Measurements from ENCODE around the gene TKFC.

Gene TKFC

DNA sequence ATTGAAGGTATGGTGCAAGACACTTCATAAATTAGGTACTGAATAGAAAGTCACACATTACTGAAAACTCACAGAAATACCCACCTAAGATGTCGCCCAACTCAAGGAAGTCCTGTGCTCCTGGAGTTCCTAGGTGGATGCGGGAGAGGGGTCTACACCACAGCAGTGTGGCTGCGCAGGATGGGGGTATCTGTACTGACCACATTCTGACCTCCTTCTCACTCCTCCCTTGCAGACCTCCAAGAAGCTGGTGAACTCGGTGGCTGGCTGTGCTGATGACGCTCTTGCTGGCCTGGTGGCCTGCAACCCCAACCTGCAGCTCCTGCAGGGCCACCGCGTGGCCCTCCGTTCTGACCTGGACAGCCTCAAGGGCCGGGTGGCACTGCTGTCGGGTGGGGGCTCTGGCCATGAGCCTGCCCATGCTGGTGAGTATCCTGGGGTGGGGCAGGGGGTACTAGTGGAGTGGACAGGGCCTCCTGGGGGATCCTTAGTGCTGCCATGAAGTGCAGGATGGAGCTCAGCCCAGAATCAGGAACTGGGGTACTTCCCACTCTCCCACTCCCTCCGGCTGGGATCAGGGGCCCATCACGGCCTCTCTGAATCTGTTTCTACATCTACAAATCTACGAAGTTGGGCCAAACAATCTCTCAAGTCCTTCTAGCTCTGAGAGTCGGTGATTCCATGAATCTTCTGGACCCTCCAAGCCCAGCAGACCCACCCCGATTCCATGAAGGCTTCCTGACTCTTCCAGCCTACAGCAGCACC, 4.9 kb downstream of the TKFC start:
- Histone ChIP-seq H3K27me3 (no peaks in the 10 kb centered on the region), H3K9me3 (replicated peaks in 1 of 11) (no peaks in the 10 kb centered on the region), H3K4me1 (peaks cover 44 to 77% (median 57%) of the 10 kb centered on the region in 10 experiments)

GRCh38 chr11:61338783-61339489, 5.9 kb downstream of the TKFC start:
- Histone ChIP-seq H3K9ac (peak overlapping the region in 6 of 11 experiments; percentile 4 to 35 (median 12); a peak in 2 of 22 replicates), H4K20me1 (no peaks in the 10 kb centered on the region), H3K4me2 (no peak overlapping the region), H3K9me3 (replicated peaks in 1 of 11) (no peaks in the 10 kb centered on the region), H3K4me3 (no peak overlapping the region), H3K27me3 (no peaks in the 10 kb centered on the region), H3K27ac (peak overlapping the region in 4 of 11 experiments; percentile 1 to 28 (median 22); a peak in 6 of 22 replicates), H3K36me3 (peaks cover 0 to 28% (median 8%) of the 10 kb centered on the region in 11 experiments; a peak in 8 of 22 replicates), H3K4me1 (peaks cover 38 to 72% (median 50%) of the 10 kb centered on the region in 10 experiments)
- no peak for TF ChIP-seq Cebpa-rat (IDR thresholded peaks at IDR 0.05)

More for the DNA sequence above, 4.9 kb downstream of the TKFC start:
- H3K4me2 ChIP-seq, result no peak overlapping the region; a peak in 1 of 22 replicates
- H4K20me1 ChIP-seq, result no peaks in the 10 kb centered on the region
- peaks cover 0 to 20% (median 5%) of the 10 kb centered on the region in 11 experiments; a peak in 7 of 22 replicates for H3K36me3 ChIP-seq
- TF ChIP-seq Cebpa-rat (IDR thresholded peaks at IDR 0.05), result no peak
- peak overlapping the region in 1 of 11 experiments; percentile 21; a peak in 3 of 22 replicates for H3K9ac ChIP-seq
- no peak overlapping the region for H3K4me3 ChIP-seq
- H3K27ac ChIP-seq, result peak overlapping the region in 6 of 11 experiments; percentile 14 to 28 (median 22); a peak in 7 of 22 replicates

- Histone ChIP-seq H3K27me3 (no peaks in the 10 kb centered on the region), H3K4me3 (no peak overlapping the region), H3K36me3 (peaks cover 0 to 31% (median 8%) of the 10 kb centered on the region in 11 experiments; a peak in 8 of 22 replicates), H3K27ac (no peak overlapping the region), H4K20me1 (no peaks in the 10 kb centered on the region), H3K9me3 (replicated peaks in 1 of 11) (no peaks in the 10 kb centered on the region), H3K4me2 (peak overlapping the region in 1 of 11 experiments; percentile 6; a peak in 1 of 22 replicates), H3K9ac (peak overlapping the region in 1 of 11 experiments; percentile 4; a peak in 1 of 22 replicates), H3K4me1 (peaks cover 32 to 67% (median 45%) of the 10 kb centered on the region in 10 experiments)
- TF ChIP-seq Cebpa-rat (IDR thresholded peaks at IDR 0.05), result no peak
Observed at GRCh38 chr11:61339490-61339878, 6.5 kb downstream of the TKFC start.

GRCh38 chr11:61340979-61341378, 8.0 kb downstream of the TKFC start:
- Histone ChIP-seq H4K20me1 (peaks cover 0 to under 1% (median 0%) of the 10 kb centered on the region in 11 experiments; a peak in 1 of 22 replicates), H3K36me3 (peaks cover 0 to 42% (median 10%) of the 10 kb centered on the region in 11 experiments; a peak in 9 of 22 replicates), H3K4me1 (peaks cover 20 to 63% (median 37%) of the 10 kb centered on the region in 10 experiments), H3K9ac (no peak overlapping the region), H3K4me2 (peak overlapping the region in 3 of 11 experiments; percentile 59 to 63 (median 63); a peak in 3 of 22 replicates), H3K27me3 (no peaks in the 10 kb centered on the region), H3K9me3 (replicated peaks in 1 of 11) (no peaks in the 10 kb centered on the region), H3K27ac (no peak overlapping the region), H3K4me3 (no peak overlapping the region)
- no peak for TF ChIP-seq Cebpa-rat (IDR thresholded peaks at IDR 0.05)

GRCh38 chr11:61341706-61342105, 8.7 kb downstream of the TKFC start:
- H3K4me1 ChIP-seq, result peaks cover 14 to 63% (median 34%) of the 10 kb centered on the region in 10 experiments
- no peak overlapping the region for H3K4me3 ChIP-seq
- H3K9ac ChIP-seq, result peak overlapping the region in 3 of 11 experiments; percentile 15 to 18 (median 16); a peak in 2 of 22 replicates
- no peaks in the 10 kb centered on the region for H3K27me3 ChIP-seq
- H3K4me2 ChIP-seq, result peak overlapping the region in 9 of 11 experiments; percentile 41 to 63 (median 58); a peak in 15 of 22 replicates
- H3K27ac ChIP-seq, result peak overlapping the region in 4 of 11 experiments; percentile 25 to 43 (median 40); a peak in 5 of 22 replicates
- H3K36me3 ChIP-seq, result peaks cover 0 to 49% (median 10%) of the 10 kb centered on the region in 11 experiments; a peak in 9 of 22 replicates
- TF ChIP-seq Cebpa-rat (IDR thresholded peaks at IDR 0.05), result no peak
- peaks cover 0 to 7% (median 0%) of the 10 kb centered on the region in 11 experiments; a peak in 1 of 22 replicates for H4K20me1 ChIP-seq
- no peaks in the 10 kb centered on the region for H3K9me3 ChIP-seq (replicated peaks in 1 of 11)

DNA sequence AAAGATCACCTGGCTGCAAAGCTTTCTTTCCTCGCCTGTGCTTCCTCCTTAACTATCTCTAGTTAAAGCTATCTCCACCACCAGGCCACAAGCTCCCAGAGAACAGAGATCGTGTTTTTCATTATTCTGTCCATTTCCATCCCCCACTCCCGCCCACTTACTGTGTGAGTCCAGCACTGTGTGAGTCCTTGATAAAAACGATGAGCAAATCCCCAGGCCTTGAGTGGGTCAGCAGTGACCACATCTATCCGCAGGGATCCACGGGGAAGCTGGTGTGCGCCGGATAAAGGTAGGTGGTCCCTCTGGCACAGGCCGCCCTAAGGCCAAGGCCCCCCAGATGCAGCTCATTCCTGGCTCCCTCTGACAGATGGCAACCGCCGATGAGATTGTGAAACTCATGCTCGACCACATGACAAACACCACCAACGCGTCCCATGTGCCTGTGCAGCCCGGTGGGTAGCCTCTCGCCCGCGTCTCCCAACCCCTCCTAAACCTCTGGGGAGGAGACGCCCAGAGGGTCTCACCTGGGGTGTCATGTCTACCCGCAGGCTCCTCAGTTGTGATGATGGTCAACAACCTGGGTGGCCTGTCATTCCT, 9.3 kb downstream of the TKFC start:
- TF ChIP-seq Cebpa-rat (IDR thresholded peaks at IDR 0.05), result peak in 3 of 11 experiments; percentile 10 to 44 (median 18); a peak in 1 of 22 replicates
- Histone ChIP-seq H4K20me1 (peaks cover 0 to 7% (median 0%) of the 10 kb centered on the region in 11 experiments; a peak in 1 of 22 replicates), H3K9me3 (replicated peaks in 1 of 11) (no peaks in the 10 kb centered on the region), H3K36me3 (peaks cover 0 to 55% (median 11%) of the 10 kb centered on the region in 11 experiments; a peak in 10 of 22 replicates), H3K4me3 (no peak overlapping the region), H3K27me3 (no peaks in the 10 kb centered on the region), H3K27ac (peak overlapping the region in 6 of 11 experiments; percentile 25 to 43 (median 41); a peak in 8 of 22 replicates), H3K9ac (peak overlapping the region in 5 of 11 experiments; percentile 15 to 27 (median 18); a peak in 4 of 22 replicates), H3K4me2 (peak overlapping the region in 10 of 11 experiments; percentile 15 to 63 (median 54); a peak in 16 of 22 replicates), H3K4me1 (peaks cover 12 to 65% (median 30%) of the 10 kb centered on the region in 10 experiments; a peak in 18 of 20 replicates)

- Histone ChIP-seq H3K27ac (peak overlapping the region in 2 of 11 experiments; percentile 25 to 43; a peak in 2 of 22 replicates), H3K4me3 (no peak overlapping the region), H3K4me1 (peaks cover 7 to 70% (median 33%) of the 10 kb centered on the region in 10 experiments; a peak in 17 of 20 replicates), H3K4me2 (no peak overlapping the region), H3K9ac (peak overlapping the region in 1 of 11 experiments; percentile 7; a peak in 1 of 22 replicates), H4K20me1 (peaks cover 0 to 7% (median 0%) of the 10 kb centered on the region in 11 experiments; a peak in 1 of 22 replicates), H3K36me3 (peaks cover 13 to 60% (median 25%) of the 10 kb centered on the region in 11 experiments), H3K27me3 (no peaks in the 10 kb centered on the region), H3K9me3 (replicated peaks in 1 of 11) (no peaks in the 10 kb centered on the region)
- no peak for TF ChIP-seq Cebpa-rat (IDR thresholded peaks at IDR 0.05)
Observed at GRCh38 chr11:61343792-61344745, 11.0 kb downstream of the TKFC start.
